ENCODE data around the gene HIVEP3.

GRCh38 chr1:41562328-41562727 is 356.4 kb downstream of the HIVEP3 start:
- TF ChIP-seq SMC3 (IDR thresholded peaks at IDR 0.05; ENCODE audit: low read length) (no peak), ZNF691 (CRISPR knock-in tag; IDR thresholded peaks at IDR 0.05; ENCODE audit: borderline replicate concordance, low read depth) (no peak), KLF11 (CRISPR knock-in tag; IDR thresholded peaks at IDR 0.05) (no peak), POLR2A (IDR thresholded peaks at IDR 0.05; ENCODE audit: insufficient read depth in 1 of 2, low read depth in 2 of 2, low read length in 2 of 2) (no peak), FOXA3 (CRISPR knock-in tag; IDR thresholded peaks at IDR 0.05) (no peak), SALL1 (CRISPR knock-in tag; IDR thresholded peaks at IDR 0.05) (no peak), PCBP2 (optimal IDR thresholded peaks at IDR 0.05; ENCODE audit: low read depth, low read length, poor library complexity, severe bottlenecking) (no peak)

Measured in HepG2 (cell line).